ENCODE measurements around the gene ANKFN1.

Gene ANKFN1

GRCh38 chr17:56177361-56177760 is 24.1 kb downstream of the ANKFN1 start:
- DNase-seq (ENCODE audit: low read depth): peak; percentile 22
- no peak for TF ChIP-seq CTCF (conservative IDR thresholded peaks at IDR 0.05; ENCODE audit: low read length)
- H3K4me3 ChIP-seq (ENCODE audit: low read length): no peak overlapping the region

- TF ChIP-seq CTCF (conservative IDR thresholded peaks at IDR 0.05; ENCODE audit: low read length): no peak
- no peak for DNase-seq (ENCODE audit: low read depth)
- H3K4me3 ChIP-seq (ENCODE audit: low read length): no peak overlapping the region
Measured at GRCh38 chr17:56178203-56178602, 24.9 kb downstream of the ANKFN1 start.

- no peak for DNase-seq (ENCODE audit: low read depth)
- TF ChIP-seq CTCF (conservative IDR thresholded peaks at IDR 0.05; ENCODE audit: low read length): no peak
- no peak overlapping the region for H3K4me3 ChIP-seq (ENCODE audit: low read length)
Measured at GRCh38 chr17:56182081-56182480, 28.8 kb downstream of the ANKFN1 start.

GRCh38 chr17:56184650-56185049 is 31.4 kb downstream of the ANKFN1 start:
- no peak overlapping the region for H3K4me3 ChIP-seq (ENCODE audit: low read length)
- no peak for TF ChIP-seq CTCF (conservative IDR thresholded peaks at IDR 0.05; ENCODE audit: low read length)
- no peak for DNase-seq (ENCODE audit: low read depth)

- no peak overlapping the region for H3K4me3 ChIP-seq (ENCODE audit: low read length)
- peak; percentile 65 for DNase-seq (ENCODE audit: low read depth)
- no peak for TF ChIP-seq CTCF (conservative IDR thresholded peaks at IDR 0.05; ENCODE audit: low read length)
Measured at GRCh38 chr17:56185491-56186221, 32.4 kb downstream of the ANKFN1 start.

GRCh38 chr17:56186222-56186786 is 33.0 kb downstream of the ANKFN1 start:
- H3K4me3 ChIP-seq (ENCODE audit: low read length): no peak overlapping the region
- DNase-seq (ENCODE audit: low read depth): peak; percentile 89
- TF ChIP-seq CTCF (conservative IDR thresholded peaks at IDR 0.05; ENCODE audit: low read length): no peak

GRCh38 chr17:56203430-56203829 is 50.2 kb downstream of the ANKFN1 start:
- no peak for TF ChIP-seq CTCF (conservative IDR thresholded peaks at IDR 0.05; ENCODE audit: low read length)
- H3K4me3 ChIP-seq (ENCODE audit: low read length): no peak overlapping the region
- peak; percentile 7 for DNase-seq (ENCODE audit: low read depth)
